ENCODE results near the gene PPP2R2B. TPM values are rescaled to one million over a fixed set of nuclear protein-coding genes. Genes with fewer than 3 reads are reported as not detected.

Gene PPP2R2B
- polyA plus RNA-seq, 1 donor (not counting 4 experiments of a cell fraction or from before 2014, with no cell fraction given), result 0.33 TPM

DNA sequence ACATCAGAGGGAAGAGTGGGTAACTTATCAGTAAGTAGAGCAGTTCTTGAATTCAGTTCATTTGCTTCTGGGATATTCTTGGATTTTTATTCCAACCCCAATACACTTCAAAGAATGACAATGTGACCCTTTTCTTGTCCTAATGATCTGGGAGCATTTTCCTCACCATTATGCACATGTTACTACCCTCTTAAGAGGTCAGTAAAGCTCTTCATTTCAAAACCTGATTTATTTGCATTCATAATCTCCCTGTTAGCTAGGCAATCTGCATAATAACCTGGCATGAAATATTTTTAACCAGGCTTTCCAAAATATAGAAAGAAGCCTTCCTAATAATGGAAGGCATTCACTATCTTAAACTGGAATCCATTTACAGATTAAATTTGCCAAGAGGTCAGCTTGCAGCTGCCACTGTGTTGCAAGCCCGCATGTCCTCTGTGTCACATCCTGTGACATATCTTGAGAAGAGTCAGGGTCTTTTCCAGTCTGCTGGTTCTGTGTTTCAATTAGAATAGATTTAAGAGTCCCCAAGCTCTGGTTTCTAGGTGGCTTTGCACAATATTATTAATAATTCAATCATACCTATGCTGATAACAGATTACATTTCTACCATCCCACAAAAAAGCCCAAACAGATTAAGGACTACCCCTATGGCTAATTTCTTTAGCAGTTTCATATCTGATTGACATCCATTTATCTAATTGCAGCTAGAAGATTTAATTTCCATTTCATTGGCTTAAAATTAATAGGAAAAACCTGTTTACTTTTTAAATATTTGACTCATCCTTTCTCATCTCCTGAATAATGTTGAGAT is 30.9 kb upstream of the PPP2R2B start:
- FAIRE-seq (no peak), DNase-seq (ENCODE audit: low read depth, low spot score) (no peak)
- no peaks in the 10 kb centered on the region for H3K79me2 ChIP-seq (ENCODE audit: control insufficient read depth, insufficient read depth, low read length)
- H3K4me3 ChIP-seq (ENCODE audit: control insufficient read depth in 2 of 3, extremely low read depth in 1 of 3, insufficient read depth in 2 of 3, low read depth in 1 of 3, low read length in 3 of 3), result no peak overlapping the region
- no peak overlapping the region for H3K27ac ChIP-seq (ENCODE audit: control insufficient read depth, insufficient read depth, low read length)
- H3K4me2 ChIP-seq (ENCODE audit: control insufficient read depth, extremely low read depth, insufficient read depth, low read depth, low read length), result no peak overlapping the region
- H3K9ac ChIP-seq (ENCODE audit: control insufficient read depth, extremely low read depth, insufficient read depth, low read length), result no peak overlapping the region
- no peak overlapping the region for H2AFZ ChIP-seq (ENCODE audit: control insufficient read depth, low read length)
- H3K9me3 ChIP-seq (ENCODE audit: control insufficient read depth, low read depth, low read length), result no peaks in the 10 kb centered on the region
- TF ChIP-seq CTCF (optimal IDR thresholded peaks at IDR 0.05 in 1 of 3, IDR thresholded peaks at IDR 0.05 in 1 of 3, conservative IDR thresholded peaks at IDR 0.05 in 1 of 3; ENCODE audit: extremely low read depth in 1 of 3, insufficient read depth in 2 of 3, low read length in 3 of 3) (no peak), EZH2 (IDR thresholded peaks at IDR 0.05; ENCODE audit: low read length) (no peak)
- no peaks in the 10 kb centered on the region for H3K27me3 ChIP-seq (ENCODE audit: control insufficient read depth, extremely low read depth, insufficient read depth, low read length)
- H4K20me1 ChIP-seq (ENCODE audit: control insufficient read depth, extremely low read depth, insufficient read depth, low read length), result no peaks in the 10 kb centered on the region
- dilution Hi-C loops (cut with MboI; ENCODE audit: extremely low pct_ligation_motif_present, low sequenced_read_pairs), result no loop called here
- H3K9me1 ChIP-seq (ENCODE audit: control insufficient read depth, extremely low read depth, insufficient read depth, low read length), result no peaks in the 10 kb centered on the region
- H3K4me1 ChIP-seq (ENCODE audit: control insufficient read depth, extremely low read depth, insufficient read depth, low read length), result peaks cover 5% of the 10 kb centered on the region
- H3K36me3 ChIP-seq (ENCODE audit: control insufficient read depth in 2 of 2, extremely low read depth in 1 of 2, insufficient read depth in 2 of 2, low read length in 2 of 2), result no peaks in the 10 kb centered on the region

- H3K4me1 ChIP-seq (ENCODE audit: control insufficient read depth, extremely low read depth, insufficient read depth, low read length), result peaks cover 10% of the 10 kb centered on the region
- H3K36me3 ChIP-seq (ENCODE audit: control insufficient read depth in 2 of 2, extremely low read depth in 1 of 2, insufficient read depth in 2 of 2, low read length in 2 of 2), result no peaks in the 10 kb centered on the region
- no peaks in the 10 kb centered on the region for H4K20me1 ChIP-seq (ENCODE audit: control insufficient read depth, extremely low read depth, insufficient read depth, low read length)
- H3K9me1 ChIP-seq (ENCODE audit: control insufficient read depth, extremely low read depth, insufficient read depth, low read length), result no peaks in the 10 kb centered on the region
- H3K27me3 ChIP-seq (ENCODE audit: control insufficient read depth, extremely low read depth, insufficient read depth, low read length), result no peaks in the 10 kb centered on the region
- DNase-seq (ENCODE audit: low read depth, low spot score), result no peak
- H3K27ac ChIP-seq (ENCODE audit: control insufficient read depth, insufficient read depth, low read length), result no peak overlapping the region
- no peak overlapping the region for H3K4me3 ChIP-seq (ENCODE audit: control insufficient read depth in 2 of 3, extremely low read depth in 1 of 3, insufficient read depth in 2 of 3, low read depth in 1 of 3, low read length in 3 of 3)
- H3K4me2 ChIP-seq (ENCODE audit: control insufficient read depth, extremely low read depth, insufficient read depth, low read depth, low read length), result no peak overlapping the region
- no peak for FAIRE-seq
- H3K9me3 ChIP-seq (ENCODE audit: control insufficient read depth, low read depth, low read length), result no peaks in the 10 kb centered on the region
- dilution Hi-C loops (cut with MboI; ENCODE audit: extremely low pct_ligation_motif_present, low sequenced_read_pairs), result no loop called here
- H2AFZ ChIP-seq (ENCODE audit: control insufficient read depth, low read length), result no peak overlapping the region
- H3K79me2 ChIP-seq (ENCODE audit: control insufficient read depth, insufficient read depth, low read length), result no peaks in the 10 kb centered on the region
- H3K9ac ChIP-seq (ENCODE audit: control insufficient read depth, extremely low read depth, insufficient read depth, low read length), result no peak overlapping the region
- no peak for TF ChIP-seq EZH2 (IDR thresholded peaks at IDR 0.05; ENCODE audit: low read length)
- peak in 2 of 3 experiments; percentile 13 to 29 for TF ChIP-seq CTCF (optimal IDR thresholded peaks at IDR 0.05 in 1 of 3, IDR thresholded peaks at IDR 0.05 in 1 of 3, conservative IDR thresholded peaks at IDR 0.05 in 1 of 3; ENCODE audit: extremely low read depth in 1 of 3, insufficient read depth in 2 of 3, low read length in 3 of 3)
These were observed 28.2 kb upstream of the PPP2R2B start for GRCh38 chr5:146906803-146907202.
